Ishikawa (cell line): ENCODE measurements around the gene ATRNL1.
A peak's percentile ranks its signal among the peaks of the same experiment; 100 is the strongest.

Experiments used
- CREB1 ChIP-seq: IDR thresholded peaks from 2 replicates; pipeline ENCODE4 v1.6.1; 2012; ENCODE audit warnings: low read depth
- EP300 ChIP-seq: IDR thresholded peaks from 2 replicates; pipeline ENCODE4 v1.6.1; 2012; ENCODE audit warnings: borderline replicate concordance
- FOXM1 ChIP-seq: IDR thresholded peaks from 2 replicates; pipeline ENCODE4 v1.6.1; 2012; ENCODE audit warnings: low read depth, borderline replicate concordance
- MAX ChIP-seq: IDR thresholded peaks from 2 replicates; pipeline ENCODE4 v1.6.1; 2012
- RAD21 ChIP-seq: IDR thresholded peaks from 2 replicates; pipeline ENCODE4 v1.6.1; 2012; ENCODE audit warnings: low read depth
- REST ChIP-seq: IDR thresholded peaks from 2 replicates; pipeline ENCODE4 v1.6.1; 2012; ENCODE audit warnings: low read depth, mild to moderate bottlenecking
- TEAD4 ChIP-seq: IDR thresholded peaks from 2 replicates; pipeline ENCODE4 v1.6.1; 2012
- YY1 ChIP-seq: IDR thresholded peaks from 2 replicates; pipeline ENCODE4 v1.6.1; 2012; ENCODE audit warnings: low read depth

GRCh38 chr10:115141254-115141653 is 48.1 kb downstream of the ATRNL1 start:
- TF ChIP-seq EP300 (no peak), CREB1 (no peak), YY1 (no peak), TEAD4 (no peak), MAX (no peak), REST (no peak), RAD21 (peak; percentile 55), FOXM1 (no peak)
